Liver (tissue), 9 donors: ENCODE data around the gene MICAL3. TPM values are rescaled to one million over a fixed set of nuclear protein-coding genes. Genes with fewer than 3 reads are reported as not detected.

ENCODE experiments used
- DNase-seq: peaks from one replicate; pipeline ENCODE4 v3.0.0-alpha.2; 2017; ENCODE audit warnings: low spot score
- H3K27ac ChIP-seq, 2 donors: one replicate each; pipeline ENCODE4 v1.7.0; 2013; ENCODE audit warnings: inconsistent platforms in 2 of 2, low read length in 2 of 2, control low read depth in 1 of 2, low read depth in 1 of 2, mild to moderate bottlenecking in 1 of 2
- H3K27me3 ChIP-seq, 4 donors: one replicate each; pipeline versions ENCODE4 v1.6.1 to v1.7.0; 2013; ENCODE audit warnings: low read length in 3 of 4, inconsistent platforms in 1 of 4, mild to moderate bottlenecking in 1 of 4, moderate library complexity in 1 of 4; ENCODE audit not compliant: control insufficient read depth in 4 of 4, insufficient read depth in 4 of 4
- H3K36me3 ChIP-seq, 4 donors: one replicate each; pipeline versions ENCODE4 v1.6.1 to v1.7.0; 2013; ENCODE audit warnings: low read length in 3 of 4, mild to moderate bottlenecking in 3 of 4, low read depth in 1 of 4, moderate library complexity in 1 of 4; ENCODE audit not compliant: control insufficient read depth in 4 of 4, insufficient read depth in 3 of 4
- H3K4me1 ChIP-seq, 4 donors: one replicate each; pipeline versions ENCODE4 v1.6.1 to v1.7.0; 2013; ENCODE audit warnings: low read length in 3 of 4, mild to moderate bottlenecking in 3 of 4, moderate library complexity in 1 of 4; ENCODE audit not compliant: control insufficient read depth in 4 of 4, insufficient read depth in 4 of 4
- H3K4me3 ChIP-seq, 3 donors: one replicate each; pipeline versions ENCODE4 v1.6.1 to v1.7.0; 2013; ENCODE audit warnings: low read length in 3 of 3, control low read depth in 1 of 3, low read depth in 1 of 3, mild to moderate bottlenecking in 1 of 3
- H3K9ac ChIP-seq, 2 donors: one replicate each; pipeline ENCODE4 v1.7.0; 2013; ENCODE audit warnings: low read length in 2 of 2, mild to moderate bottlenecking in 2 of 2, moderate library complexity in 2 of 2, control low read depth in 1 of 2, low read depth in 1 of 2
- H3K9me3 ChIP-seq, 4 donors: one replicate each; pipeline versions ENCODE4 v1.6.1 to v1.7.0; 2013; ENCODE audit warnings: low read length in 3 of 4; ENCODE audit not compliant: control insufficient read depth in 4 of 4
- ATF3 ChIP-seq: IDR thresholded peaks from 2 replicates; pipeline ENCODE4 v1.6.1; 2016; ENCODE audit warnings: antibody characterized with exemption
- EGR1 ChIP-seq, 2 donors: IDR thresholded peaks; 2 replicates each; pipeline ENCODE4 v1.6.1; 2016 to 2018; ENCODE audit warnings: antibody characterized with exemption in 2 of 2, low read depth in 2 of 2
- FOXA1 ChIP-seq: IDR thresholded peaks from 2 replicates; pipeline ENCODE4 v1.6.1; 2016; ENCODE audit warnings: antibody characterized with exemption
- FOXA2 ChIP-seq: IDR thresholded peaks from 2 replicates; pipeline ENCODE4 v1.6.1; 2016; ENCODE audit warnings: antibody characterized with exemption
- GABPA ChIP-seq, 2 donors: IDR thresholded peaks in 1 of 2; conservative IDR thresholded peaks in 1 of 2; 2 replicates each; pipeline ENCODE4 v1.6.1; 2016; ENCODE audit warnings: antibody characterized with exemption in 2 of 2, mild to moderate bottlenecking in 1 of 2, moderate library complexity in 1 of 2
- HNF4A ChIP-seq, 2 donors: conservative IDR thresholded peaks; 2 replicates each; pipeline ENCODE4 v1.6.1; 2016; ENCODE audit warnings: antibody characterized with exemption in 2 of 2, mild to moderate bottlenecking in 2 of 2
- HNF4G ChIP-seq: IDR thresholded peaks from 2 replicates; pipeline ENCODE4 v1.6.1; 2016; ENCODE audit warnings: antibody characterized with exemption
- JUND ChIP-seq, 2 donors: IDR thresholded peaks; 2 replicates each; pipeline ENCODE4 v1.6.1; 2016; ENCODE audit warnings: antibody characterized with exemption in 2 of 2
- MAX ChIP-seq: IDR thresholded peaks from 2 replicates; pipeline ENCODE4 v1.6.1; 2016; ENCODE audit warnings: antibody characterized with exemption
- NR2F2 ChIP-seq: IDR thresholded peaks from 2 replicates; pipeline ENCODE4 v1.6.1; 2016; ENCODE audit warnings: antibody characterized with exemption
- RAD21 ChIP-seq, 2 donors: IDR thresholded peaks; 2 replicates each; pipeline ENCODE4 v1.6.1; 2016; ENCODE audit warnings: antibody characterized with exemption in 2 of 2, mild to moderate bottlenecking in 2 of 2
- REST ChIP-seq: IDR thresholded peaks from 2 replicates; pipeline ENCODE4 v1.6.1; 2016; ENCODE audit warnings: antibody characterized with exemption, mild to moderate bottlenecking
- RXRA ChIP-seq, 2 donors: IDR thresholded peaks; 2 replicates each; pipeline ENCODE4 v1.6.1; 2017 to 2018; ENCODE audit warnings: antibody characterized with exemption in 2 of 2, mild to moderate bottlenecking in 1 of 2
- SP1 ChIP-seq: IDR thresholded peaks from 2 replicates; pipeline ENCODE4 v1.6.1; 2018; ENCODE audit warnings: antibody characterized with exemption, mild to moderate bottlenecking
- TAF1 ChIP-seq: conservative IDR thresholded peaks from 2 replicates; pipeline ENCODE4 v1.6.1; 2016; ENCODE audit warnings: antibody characterized with exemption, mild to moderate bottlenecking
- YY1 ChIP-seq: IDR thresholded peaks from 2 replicates; pipeline ENCODE4 v1.6.1; 2016; ENCODE audit warnings: antibody characterized with exemption, mild to moderate bottlenecking
- ZBTB33 ChIP-seq: IDR thresholded peaks from 2 replicates; pipeline ENCODE4 v1.6.1; 2016; ENCODE audit warnings: antibody characterized with exemption
- WGBS: extraction: QIAGEN DNeasy Blood & Tissue Kit; methylation state at CpG from one replicate; pipeline ENCODE4 v1.1.7; 2013; 5-methylcytosine and 5-hydroxymethylcytosine counted together
- polyA plus RNA-seq, 2 donors: library from polyadenylated mRNA; stranded (reverse) in 1 of 2; unstranded in 1 of 2; fragments of 200-250 nt in 1 of 2; fragments of >200 nt in 1 of 2; fragmentation: Nextera tagmentation in 1 of 2; extraction: Ambion mirVana in 1 of 2; gene quantifications; one replicate each; pipeline versions ENCODE4 v1.2.1 to v1.2.3, GENCODE V29; 2013 to 2015
- total RNA-seq, 2 donors: library from RNA; depleted of rRNA; stranded (reverse); fragments of >200 nt; gene quantifications; one replicate each; pipeline ENCODE4 v1.2.3, GENCODE V29; 2014
- TF ChIP-seq, protein P1 (sequence below): fragments of 150-350 bp; IDR thresholded peaks from 2 replicates; pipeline ENCODE4 v1.5.1; 2017; ENCODE audit warnings: improper control_type of control experiment, low read depth, low read length; ENCODE audit not compliant: missing input control
- donor health status: healthy.
- donor health status: healthy.
- donor health status: healthy.
- donor health status: healthy.
- donor health status: healthy.

Gene MICAL3
- total and polyA plus RNA-seq, 4 donors, result 6.4 to 38.4 (median 23.4) TPM

DNA sequence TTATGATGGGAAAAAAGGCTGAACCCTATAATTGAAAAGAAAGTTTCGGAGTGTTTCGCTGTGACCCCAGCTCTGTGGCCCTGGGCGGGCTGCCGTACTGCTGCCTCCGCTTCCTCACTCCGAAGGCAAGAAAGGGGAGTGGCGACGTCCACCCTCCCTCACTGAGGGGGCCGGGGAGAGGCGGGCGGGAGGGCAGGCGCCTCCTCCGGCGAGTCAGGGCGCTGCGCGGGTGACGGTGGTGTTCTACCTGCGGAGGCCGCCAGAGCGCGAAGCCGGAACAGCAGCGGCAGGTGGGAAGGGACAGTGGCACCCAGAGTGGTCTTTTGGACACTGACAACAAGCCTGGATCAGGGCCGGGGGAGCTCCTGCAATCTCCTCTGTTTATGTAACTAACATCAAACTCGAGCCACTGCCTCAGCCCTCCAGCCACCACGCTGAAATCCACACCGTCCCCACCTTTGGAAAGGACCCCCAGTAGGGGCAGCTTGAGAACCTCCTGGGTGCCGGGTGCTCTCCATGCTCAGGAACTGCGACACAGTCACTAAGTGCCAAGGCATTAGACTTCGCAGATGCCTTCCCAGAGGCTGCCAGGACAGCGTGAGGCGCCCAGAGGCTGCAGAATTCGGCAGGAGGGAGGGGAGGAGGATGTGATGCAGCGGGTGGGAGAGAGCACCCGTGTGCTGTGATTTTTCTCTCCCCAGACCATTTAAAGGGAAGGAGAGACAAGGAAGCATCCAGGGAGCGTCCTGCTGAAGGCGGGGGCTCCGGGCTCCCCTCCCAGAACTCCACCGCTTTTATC, 275.6 kb downstream of the MICAL3 start (continued):
- TF ChIP-seq REST (no peak), ATF3 (no peak)

- WGBS, result 97% methylated on average over 10 of the region's 10 CpGs
- H3K27ac ChIP-seq, result no peak overlapping the region
- TF ChIP-seq TAF1 (no peak), RXRA (IDR thresholded peaks at IDR 0.05) (no peak), FOXA1 (no peak), EGR1 (IDR thresholded peaks at IDR 0.05; ENCODE audit: low read depth in 2 of 2) (no peak), RAD21 (IDR thresholded peaks at IDR 0.05) (no peak), NR2F2 (no peak), GABPA (IDR thresholded peaks at IDR 0.05 in 1 of 2, conservative IDR thresholded peaks at IDR 0.05 in 1 of 2) (no peak), YY1 (no peak), ATF3 (no peak), HNF4G (no peak), JUND (IDR thresholded peaks at IDR 0.05) (no peak), ZBTB33 (no peak), MAX (no peak), SP1 (no peak), HNF4A (conservative IDR thresholded peaks at IDR 0.05) (no peak), FOXA2 (no peak), REST (no peak)
- TF ChIP-seq, protein P1, sequence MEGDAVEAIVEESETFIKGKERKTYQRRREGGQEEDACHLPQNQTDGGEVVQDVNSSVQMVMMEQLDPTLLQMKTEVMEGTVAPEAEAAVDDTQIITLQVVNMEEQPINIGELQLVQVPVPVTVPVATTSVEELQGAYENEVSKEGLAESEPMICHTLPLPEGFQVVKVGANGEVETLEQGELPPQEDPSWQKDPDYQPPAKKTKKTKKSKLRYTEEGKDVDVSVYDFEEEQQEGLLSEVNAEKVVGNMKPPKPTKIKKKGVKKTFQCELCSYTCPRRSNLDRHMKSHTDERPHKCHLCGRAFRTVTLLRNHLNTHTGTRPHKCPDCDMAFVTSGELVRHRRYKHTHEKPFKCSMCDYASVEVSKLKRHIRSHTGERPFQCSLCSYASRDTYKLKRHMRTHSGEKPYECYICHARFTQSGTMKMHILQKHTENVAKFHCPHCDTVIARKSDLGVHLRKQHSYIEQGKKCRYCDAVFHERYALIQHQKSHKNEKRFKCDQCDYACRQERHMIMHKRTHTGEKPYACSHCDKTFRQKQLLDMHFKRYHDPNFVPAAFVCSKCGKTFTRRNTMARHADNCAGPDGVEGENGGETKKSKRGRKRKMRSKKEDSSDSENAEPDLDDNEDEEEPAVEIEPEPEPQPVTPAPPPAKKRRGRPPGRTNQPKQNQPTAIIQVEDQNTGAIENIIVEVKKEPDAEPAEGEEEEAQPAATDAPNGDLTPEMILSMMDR, result no peak
- no peak overlapping the region for H3K4me3 ChIP-seq
- no peak for DNase-seq
- H3K36me3 ChIP-seq, result peaks cover 0 to 2% (median 0%) of the 10 kb centered on the region in 4 donors
- H3K9ac ChIP-seq, result no peak overlapping the region
- no peaks in the 10 kb centered on the region for H3K9me3 ChIP-seq
- peaks cover 0 to 11% (median 3%) of the 10 kb centered on the region in 4 donors for H3K4me1 ChIP-seq
- no peaks in the 10 kb centered on the region for H3K27me3 ChIP-seq
Measured at GRCh38 chr22:17746916-17747315, 277.4 kb downstream of the MICAL3 start.
